Measurements from ENCODE around the gene SLC25A38.

- no peak for TF ChIP-seq CTCF (conservative IDR thresholded peaks at IDR 0.05 in 1 of 2, IDR thresholded peaks at IDR 0.05 in 1 of 2; ENCODE audit: extremely low read depth in 1 of 2, insufficient read depth in 1 of 2, low read depth in 1 of 2, low read length in 2 of 2)
- TF ChIP-seq EZH2 (IDR thresholded peaks at IDR 0.05; ENCODE audit: borderline replicate concordance, low read length), result no peak
Measured at GRCh38 chr3:39378957-39379777, 4.0 kb upstream of the SLC25A38 start.
